GF-D8 (cell line): ENCODE data around the gene AUH.
"Not testable (repeated sequence)": the region's sequence is repeated elsewhere in the genome, so short reads cannot be mapped to it uniquely, and the experiment has no call there.

Source experiments
- DNase-seq: peaks from one replicate; lab custom pipeline; 2025; lab: John Stamatoyannopoulos, UW

AUH gene

GRCh38 chr9:91207729-91208418, 153.8 kb downstream of the AUH start:
- peak; percentile 25 for DNase-seq

- no peak for DNase-seq
Measured at GRCh38 chr9:91207397-91207728, 154.4 kb downstream of the AUH start.

GRCh38 chr9:91206806-91207205, 154.9 kb downstream of the AUH start:
- no peak for DNase-seq

- DNase-seq = no peak
Measured at GRCh38 chr9:91202736-91203283, 158.9 kb downstream of the AUH start.

GRCh38 chr9:91200692-91201336, 160.9 kb downstream of the AUH start:
- no peak for DNase-seq

GRCh38 chr9:91199739-91200497, 161.8 kb downstream of the AUH start:
- DNase-seq = no peak

- DNase-seq = not testable (repeated sequence)
Measured at GRCh38 chr9:91198881-91199280, 162.8 kb downstream of the AUH start.

- no peak for DNase-seq
Measured at GRCh38 chr9:91198405-91198804, 163.3 kb downstream of the AUH start.

- DNase-seq = peak; percentile 88
Measured at GRCh38 chr9:91197232-91198181, 164.2 kb downstream of the AUH start.

GRCh38 chr9:91196103-91196950, 165.4 kb downstream of the AUH start:
- no peak for DNase-seq

- DNase-seq = no peak
Measured at GRCh38 chr9:91195372-91196012, 166.2 kb downstream of the AUH start.

- peak; percentile 94 for DNase-seq
Measured at GRCh38 chr9:91193658-91194391, 167.9 kb downstream of the AUH start.

GRCh38 chr9:91193087-91193657, 168.5 kb downstream of the AUH start:
- peak; percentile 64 for DNase-seq

GRCh38 chr9:91192381-91193086, 169.2 kb downstream of the AUH start:
- no peak for DNase-seq

- no peak for DNase-seq
Measured at GRCh38 chr9:91191411-91192380, 170.0 kb downstream of the AUH start.

GRCh38 chr9:91190062-91190461, 171.7 kb downstream of the AUH start:
- no peak for DNase-seq
